Suprapubic skin (tissue), 3 donors: ENCODE measurements around the gene NELL1.

Experiments used
- POLR2AphosphoS5 ChIP-seq, 3 donors: sonication (generic); formaldehyde crosslinking; IDR thresholded peaks; one replicate each; pipeline ENCODE4 v1.6.1; 2017; ENCODE audit warnings: antibody characterized with exemption in 3 of 3
- TF ChIP-seq, protein P1 (sequence below), 2 donors: fragments of 200-600 bp in 1 of 2; fragments of 450-650 bp in 1 of 2; sonication (generic) in 1 of 2; IDR thresholded peaks; one replicate each; pipeline ENCODE4 v1.5.1; 2016 to 2019; ENCODE audit warnings: antibody characterized with exemption in 2 of 2, mild to moderate bottlenecking in 1 of 2, moderate library complexity in 1 of 2

DNA sequence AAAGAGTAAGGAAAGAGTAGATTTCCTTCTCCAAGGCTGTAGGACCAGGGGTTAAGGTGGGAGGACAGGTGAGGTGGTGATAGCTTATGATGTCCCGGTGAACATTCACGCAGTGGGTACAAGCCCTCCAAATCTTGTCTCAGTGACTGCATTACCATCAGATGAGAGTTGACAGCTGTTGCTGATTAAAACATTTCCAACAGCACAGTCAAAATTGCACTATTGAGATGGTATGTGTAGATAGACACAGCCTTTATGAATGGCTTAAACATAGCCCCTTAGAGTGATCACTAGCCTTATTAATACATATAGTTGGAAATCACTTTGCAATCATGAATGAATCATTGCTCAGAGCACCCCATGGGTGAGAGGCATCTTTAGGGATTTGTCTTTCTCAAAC lies 7.3 kb downstream of the NELL1 start:
- TF ChIP-seq, protein P1, sequence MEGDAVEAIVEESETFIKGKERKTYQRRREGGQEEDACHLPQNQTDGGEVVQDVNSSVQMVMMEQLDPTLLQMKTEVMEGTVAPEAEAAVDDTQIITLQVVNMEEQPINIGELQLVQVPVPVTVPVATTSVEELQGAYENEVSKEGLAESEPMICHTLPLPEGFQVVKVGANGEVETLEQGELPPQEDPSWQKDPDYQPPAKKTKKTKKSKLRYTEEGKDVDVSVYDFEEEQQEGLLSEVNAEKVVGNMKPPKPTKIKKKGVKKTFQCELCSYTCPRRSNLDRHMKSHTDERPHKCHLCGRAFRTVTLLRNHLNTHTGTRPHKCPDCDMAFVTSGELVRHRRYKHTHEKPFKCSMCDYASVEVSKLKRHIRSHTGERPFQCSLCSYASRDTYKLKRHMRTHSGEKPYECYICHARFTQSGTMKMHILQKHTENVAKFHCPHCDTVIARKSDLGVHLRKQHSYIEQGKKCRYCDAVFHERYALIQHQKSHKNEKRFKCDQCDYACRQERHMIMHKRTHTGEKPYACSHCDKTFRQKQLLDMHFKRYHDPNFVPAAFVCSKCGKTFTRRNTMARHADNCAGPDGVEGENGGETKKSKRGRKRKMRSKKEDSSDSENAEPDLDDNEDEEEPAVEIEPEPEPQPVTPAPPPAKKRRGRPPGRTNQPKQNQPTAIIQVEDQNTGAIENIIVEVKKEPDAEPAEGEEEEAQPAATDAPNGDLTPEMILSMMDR (IDR thresholded peaks at IDR 0.05) = no peak
- no peak for TF ChIP-seq POLR2AphosphoS5 (IDR thresholded peaks at IDR 0.05)
